GM19452 (cell line): ENCODE data around the gene TFEB.

ENCODE experiments used
- ATAC-seq: cut with Tn5 transposase; IDR thresholded peaks from one replicate; pipeline ENCODE4 v1.9.1; 2021; ENCODE audit not compliant: unreplicated experiment

Gene TFEB

DNA sequence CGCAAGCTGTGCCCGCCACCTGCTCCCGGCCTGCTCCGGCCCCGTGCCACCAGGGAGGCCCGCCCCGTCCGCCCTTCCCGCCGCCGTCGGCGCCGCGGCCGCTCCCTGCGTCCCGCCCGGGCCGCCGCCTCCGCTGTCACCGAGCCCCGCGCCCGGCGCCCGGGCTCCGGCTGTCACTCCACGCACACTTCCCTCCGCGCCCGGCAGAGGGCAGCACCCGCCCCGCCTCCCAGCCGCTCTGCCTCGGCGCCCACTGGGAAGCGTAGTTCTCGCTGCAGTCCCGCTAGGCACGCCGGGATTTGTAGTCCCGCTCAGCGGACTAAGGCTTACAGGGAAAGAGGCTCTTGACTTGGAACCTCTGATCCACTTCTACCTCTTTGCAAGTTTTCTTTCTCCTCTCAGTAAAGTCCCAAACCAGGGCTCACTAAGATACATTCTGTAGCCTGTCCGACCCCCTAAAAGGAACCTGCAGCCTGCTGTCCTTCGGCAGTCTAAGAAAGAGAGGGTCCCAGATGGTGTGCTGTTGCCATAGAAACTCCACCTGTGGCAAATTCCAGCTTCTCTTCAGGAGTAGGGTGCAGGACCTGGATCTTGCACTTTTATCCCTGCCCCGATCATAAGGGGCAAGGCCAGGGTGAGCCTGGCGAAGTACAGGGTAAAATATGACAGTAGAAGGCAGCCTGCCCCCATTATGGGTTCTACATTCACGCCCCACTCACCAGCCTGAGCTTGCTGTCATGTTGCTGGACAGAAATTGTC is at the start of gene TFEB:
TSS of gene TFEB (minus strand) at position 182 of the 759 bp plus-strand sequence. CDS start 44,395 bp downstream, outside the sequence.
- ATAC-seq = peak; percentile 51

GRCh38 chr6:41784581-41785171 is 49.3 kb upstream of the TFEB start:
- no peak for ATAC-seq

DNA sequence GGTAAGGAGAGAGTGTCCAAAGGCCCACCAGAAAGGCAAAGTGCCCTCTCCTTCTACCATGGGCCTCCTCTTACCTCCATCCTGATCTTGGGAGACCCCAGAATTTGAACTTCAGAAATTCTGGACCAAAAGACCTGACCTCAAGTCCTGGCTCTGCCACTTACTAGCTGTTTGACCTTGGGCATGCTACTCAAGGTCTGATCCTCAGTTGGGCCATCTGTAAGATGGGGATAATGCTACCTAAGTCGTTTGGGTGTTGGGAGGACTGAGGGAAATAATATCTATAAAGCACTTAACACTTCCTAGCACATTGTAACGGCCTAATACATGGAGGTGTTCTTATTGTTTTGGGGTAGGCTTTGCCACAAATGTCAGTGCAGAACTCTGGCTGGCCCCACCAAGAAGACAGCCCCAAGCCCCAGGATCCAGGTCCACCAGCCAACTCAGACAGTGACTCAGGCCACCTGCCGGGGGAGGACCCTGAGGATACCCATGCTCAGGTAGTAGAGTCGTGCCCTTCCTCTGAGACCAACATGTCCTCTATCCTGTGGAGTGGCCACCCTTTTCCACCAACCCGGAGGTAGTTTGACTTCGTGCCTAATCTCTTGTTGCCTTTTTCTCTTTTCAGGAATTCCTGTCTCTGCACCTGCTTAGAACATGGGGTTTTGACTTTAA is 47.8 kb upstream of the TFEB start:
- ATAC-seq = no peak

- ATAC-seq = no peak
Observed at GRCh38 chr6:41781366-41781730, 45.9 kb upstream of the TFEB start.

GRCh38 chr6:41780551-41781365 is 45.4 kb upstream of the TFEB start, which contains the start of gene PRICKLE4:
PRICKLE4 (plus strand) TSS chr6:41780782; CDS start chr6:41783474, 2,692 bp downstream.
- no peak for ATAC-seq

DNA sequence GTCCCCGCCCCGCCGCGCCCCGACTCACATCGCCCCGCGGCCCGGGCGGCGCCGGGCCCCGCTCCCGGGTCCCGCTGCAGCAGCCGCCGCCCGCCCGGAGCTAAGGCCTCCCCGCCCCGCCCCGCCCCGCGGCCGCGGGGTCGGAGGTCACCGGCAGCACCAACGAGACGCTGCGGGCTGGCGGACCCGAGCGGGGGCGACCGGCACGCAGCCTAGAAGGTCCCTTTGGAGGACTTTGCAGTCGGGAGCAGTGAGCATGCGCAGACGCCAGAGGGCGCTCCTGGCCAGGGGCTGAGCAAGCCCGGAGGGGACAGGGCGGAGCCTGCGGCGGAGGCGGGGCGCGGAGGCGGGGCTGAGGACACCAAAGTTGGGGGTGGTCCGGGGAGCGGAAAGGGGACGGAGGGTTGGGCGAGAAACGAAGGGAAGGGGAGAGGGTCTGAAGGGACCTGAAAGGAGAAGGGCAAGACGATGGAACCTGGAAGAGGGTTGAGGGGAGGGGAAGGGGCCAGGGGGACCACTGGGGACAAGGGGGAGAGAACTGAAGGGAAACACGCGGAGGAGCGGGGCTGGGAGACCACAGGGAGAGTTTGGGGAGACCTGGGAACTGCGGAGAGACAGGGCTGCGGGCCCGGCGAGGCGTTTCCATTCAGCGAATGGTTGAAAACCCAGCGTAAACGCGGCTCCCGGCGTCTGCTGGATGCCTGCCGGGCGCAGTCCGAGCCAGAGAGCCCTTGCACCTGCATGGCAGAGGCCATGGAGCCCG is 44.6 kb upstream of the TFEB start, which contains the start of gene FRS3:
TSS of gene FRS3 (minus strand) at position 113 of the 763 bp plus-strand sequence. CDS start 2,913 bp downstream, outside the sequence.
- ATAC-seq = peak; percentile 97

GRCh38 chr6:41779336-41779735 is 43.9 kb upstream of the TFEB start:
- ATAC-seq = no peak

DNA sequence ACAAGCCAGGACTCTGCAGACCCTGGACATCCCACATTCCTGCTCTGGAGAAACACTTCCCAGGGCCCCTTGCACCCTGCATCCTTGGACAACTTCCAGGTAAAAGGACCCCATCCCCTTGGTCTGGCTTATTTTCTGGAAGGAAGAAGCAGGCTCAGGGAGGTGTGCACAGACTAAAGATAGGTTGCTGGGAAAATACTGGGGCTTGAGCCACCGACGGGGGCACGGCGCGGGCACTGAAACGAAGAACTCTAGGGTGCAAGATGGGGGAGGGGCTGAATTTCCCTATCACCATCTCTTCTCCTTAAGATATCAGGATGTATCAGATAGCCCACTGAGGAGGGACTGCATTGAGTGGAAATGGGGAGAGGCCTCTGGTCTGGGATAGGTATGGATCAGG is 43.5 kb upstream of the TFEB start:
- no peak for ATAC-seq

DNA sequence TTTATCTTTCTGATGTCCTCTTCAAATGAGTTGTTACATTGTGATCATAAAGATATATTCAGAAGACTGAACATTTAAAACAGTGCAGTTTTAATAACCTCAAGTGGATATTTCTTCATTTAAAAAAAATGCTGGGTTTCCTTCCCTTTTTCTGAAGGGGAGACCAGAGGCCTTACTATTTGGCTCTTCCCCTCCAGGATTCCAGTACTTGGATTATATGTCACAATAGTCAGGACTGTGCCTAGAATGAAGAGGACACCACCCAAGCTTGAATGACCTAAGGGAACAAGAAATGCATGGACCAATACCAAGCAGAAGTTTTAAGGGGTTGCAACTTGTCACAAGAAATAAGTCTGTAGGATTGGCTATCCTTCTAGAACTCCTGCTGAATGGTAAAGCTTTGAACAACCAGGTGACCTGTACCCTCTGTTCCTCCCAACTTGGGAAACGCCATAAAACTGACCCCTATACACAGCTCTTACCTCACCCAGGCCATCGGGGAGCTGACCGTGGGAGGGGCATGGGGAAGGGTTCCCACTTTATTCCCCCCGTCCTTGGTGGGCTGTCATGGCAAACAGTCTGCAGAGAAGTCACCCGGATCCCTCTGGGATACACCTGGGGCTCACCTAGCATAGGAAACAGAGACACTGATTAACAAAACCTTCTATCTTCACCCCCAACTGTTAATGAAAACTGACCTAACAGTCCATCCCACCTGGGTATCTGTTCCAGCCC is 42.3 kb upstream of the TFEB start:
- ATAC-seq = no peak

DNA sequence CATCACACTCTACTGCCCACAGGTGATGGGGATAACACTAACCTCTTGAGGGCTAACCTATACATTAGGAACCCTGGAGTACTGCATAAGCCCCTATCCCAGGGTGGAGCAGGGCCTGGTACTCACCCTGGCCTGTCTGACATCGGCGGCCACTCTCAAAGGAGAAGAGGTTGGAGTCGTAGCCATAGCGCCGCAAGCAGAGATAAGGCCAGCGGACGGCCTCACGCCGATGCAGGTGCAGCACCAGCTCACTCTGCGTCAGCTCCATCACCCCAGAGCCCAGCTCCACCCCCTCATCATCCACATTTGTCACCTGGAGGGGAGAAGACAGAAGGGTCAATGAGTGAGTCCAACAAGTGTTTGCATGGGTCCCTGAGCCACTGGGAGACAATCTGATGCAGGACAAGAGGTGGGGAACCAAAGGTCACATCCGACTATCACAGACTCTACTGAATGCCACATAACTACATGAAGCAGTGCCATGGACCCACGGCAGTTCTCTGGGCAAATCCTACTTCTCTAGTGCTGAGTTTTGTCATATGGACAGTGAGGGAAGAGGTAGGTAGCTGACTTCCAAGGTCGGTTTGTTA is 40.0 kb upstream of the TFEB start:
- no peak for ATAC-seq

GRCh38 chr6:41774841-41775240 is 39.4 kb upstream of the TFEB start:
- ATAC-seq = no peak

GRCh38 chr6:41771058-41771983 is 35.9 kb upstream of the TFEB start:
- ATAC-seq = no peak

DNA sequence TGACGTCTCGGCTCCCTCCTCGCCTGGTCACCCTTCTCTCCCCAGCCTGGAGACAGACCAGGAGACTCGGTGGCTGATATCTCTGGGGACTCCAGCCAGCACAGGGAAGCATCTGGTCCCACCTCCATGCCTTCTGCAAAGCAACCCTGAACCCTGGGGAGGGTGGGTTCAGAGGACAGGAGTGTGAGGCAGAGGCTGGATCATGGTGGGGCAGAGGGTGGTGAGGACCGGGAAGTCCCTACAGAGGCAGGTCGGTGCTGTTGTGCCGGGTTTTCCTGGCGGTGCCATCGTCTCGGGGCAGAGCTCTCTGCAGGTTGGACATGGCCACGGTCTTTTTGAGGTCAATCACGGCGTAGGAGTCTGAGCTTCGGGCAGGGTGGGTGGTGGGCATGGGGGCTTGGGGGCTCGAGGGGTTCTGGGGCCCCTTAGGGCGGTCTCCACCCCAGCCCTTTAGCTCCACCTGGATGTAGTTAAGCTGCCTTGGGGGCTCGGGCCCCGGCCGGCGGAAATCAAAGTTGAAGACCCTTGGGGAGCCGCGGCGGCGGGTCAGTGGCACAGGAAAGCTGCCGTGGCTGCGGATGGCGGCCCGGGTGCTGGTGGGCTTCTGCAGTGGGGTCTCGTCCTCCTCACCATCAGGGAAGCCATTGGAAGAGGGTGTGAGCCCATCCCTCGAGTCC is 35.1 kb upstream of the TFEB start:
- ATAC-seq = no peak

DNA sequence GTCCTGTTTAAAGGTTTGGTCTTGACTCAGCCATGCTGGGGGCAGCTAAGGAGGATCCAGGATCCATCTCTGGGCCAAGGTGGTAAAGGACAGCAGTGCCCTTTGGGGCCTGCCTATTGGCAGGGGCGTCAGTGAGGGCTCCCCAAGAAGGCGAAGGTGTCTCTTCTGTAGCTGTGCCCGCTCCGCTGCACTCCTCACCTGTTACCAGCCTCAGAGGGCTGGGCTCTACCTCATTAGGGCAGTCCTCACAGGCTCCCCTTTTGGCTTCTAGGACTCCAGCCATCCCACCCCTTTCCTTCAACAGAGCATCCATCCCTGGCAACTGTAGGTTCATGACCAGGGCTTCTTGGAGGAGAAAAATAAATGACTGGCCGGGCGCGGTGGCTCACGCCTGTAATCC is 34.0 kb upstream of the TFEB start:
- no peak for ATAC-seq

GRCh38 chr6:41768545-41769308 is 33.3 kb upstream of the TFEB start:
- ATAC-seq = no peak

- ATAC-seq = no peak
Observed at GRCh38 chr6:41767112-41767833, 31.9 kb upstream of the TFEB start.
